Astrocyte (in vitro differentiated cells and primary cell): ENCODE results near the gene NDUFS8.

Experiments used
- CTCF ChIP-seq: IDR thresholded peaks from 2 replicates; pipeline ENCODE4 v1.5.1; 2011; ENCODE audit warnings: low read depth, mild to moderate bottlenecking, inconsistent platforms, low read length, moderate library complexity; ENCODE audit not compliant: insufficient read depth
- EZH2 ChIP-seq: IDR thresholded peaks from 2 replicates; pipeline ENCODE4 v1.6.1; 2012; ENCODE audit warnings: mild to moderate bottlenecking, low read length, inconsistent platforms; ENCODE audit not compliant: insufficient read depth

DNA sequence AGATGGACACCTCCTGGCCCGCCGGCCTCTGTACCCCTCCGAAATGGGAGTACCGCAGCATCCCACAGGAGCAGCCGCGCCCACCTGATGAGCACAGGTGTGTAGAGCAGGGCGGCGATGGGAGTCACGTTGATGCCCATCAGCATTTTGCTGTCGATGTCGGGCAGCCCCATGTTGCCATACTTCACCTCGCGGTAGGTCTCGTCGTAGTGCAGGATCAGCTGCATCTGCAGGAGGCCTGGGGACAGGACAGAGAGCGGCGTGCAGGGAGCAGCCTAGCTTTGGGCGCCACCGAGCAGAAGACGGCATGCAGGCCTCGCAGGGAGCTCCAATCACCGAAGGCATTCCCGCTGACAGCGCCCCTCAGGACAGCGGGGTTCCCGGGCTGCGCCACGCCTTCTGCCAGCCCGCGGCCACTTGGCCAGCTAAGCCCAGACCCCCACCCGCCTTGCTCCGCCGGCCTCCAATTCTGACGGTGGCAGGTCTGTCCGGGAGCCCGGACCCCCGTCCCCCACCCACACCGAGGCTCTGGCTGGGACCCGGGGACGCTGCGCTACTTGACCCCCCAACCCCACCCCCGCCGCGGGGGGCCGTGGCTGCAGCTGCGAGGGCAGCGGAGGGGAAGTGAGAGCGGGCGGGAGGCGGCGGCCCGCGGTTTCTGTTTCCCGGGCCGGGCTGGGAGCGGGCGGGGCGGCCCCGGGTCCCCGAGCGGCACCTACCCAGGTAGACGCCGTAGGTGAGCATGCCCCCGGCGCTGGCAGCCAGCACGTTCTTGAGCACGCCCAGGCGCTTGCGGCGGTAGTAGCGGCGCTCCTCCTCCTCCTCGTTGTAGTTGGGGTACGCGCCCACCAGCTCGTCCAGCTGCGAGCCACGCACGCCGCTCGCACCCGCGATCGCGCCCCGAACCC is 27.3 kb upstream of the NDUFS8 start:
- TF ChIP-seq CTCF (no peak), EZH2 (no peak)
